VCaP (cell line): ENCODE measurements around the gene LDLRAD4.

Experiments
- H3K27ac ChIP-seq: fragments of 450-650 bp; 2 replicates; pipeline ENCODE4 v1.5.1; 2017
- CTCF ChIP-seq: fragments of 450-650 bp; conservative IDR thresholded peaks from 2 replicates; pipeline ENCODE4 v1.5.1; 2017; ENCODE audit warnings: mild to moderate bottlenecking, moderate library complexity

Gene LDLRAD4

GRCh38 chr18:13359210-13359609 is 140.7 kb downstream of the LDLRAD4 start:
- no peak for TF ChIP-seq CTCF
- H3K27ac ChIP-seq: no peak overlapping the region

- H3K27ac ChIP-seq: no peak overlapping the region
- no peak for TF ChIP-seq CTCF
These were observed 142.9 kb downstream of the LDLRAD4 start for GRCh38 chr18:13361431-13361830.

GRCh38 chr18:13362051-13362450 is 143.5 kb downstream of the LDLRAD4 start:
- no peak for TF ChIP-seq CTCF

GRCh38 chr18:13362607-13363006 is 144.0 kb downstream of the LDLRAD4 start:
- H3K27ac ChIP-seq: no peak overlapping the region
- no peak for TF ChIP-seq CTCF

More at GRCh38 chr18:13362051-13362450, 143.5 kb downstream of the LDLRAD4 start:
- no peak overlapping the region for H3K27ac ChIP-seq

- no peak overlapping the region for H3K27ac ChIP-seq
- TF ChIP-seq CTCF: no peak
These were observed 144.8 kb downstream of the LDLRAD4 start for GRCh38 chr18:13363359-13363758.

- no peak for TF ChIP-seq CTCF
- no peak overlapping the region for H3K27ac ChIP-seq
These were observed 146.2 kb downstream of the LDLRAD4 start for GRCh38 chr18:13364721-13365205.

- TF ChIP-seq CTCF: no peak
- no peak overlapping the region for H3K27ac ChIP-seq
These were observed 147.6 kb downstream of the LDLRAD4 start for GRCh38 chr18:13366131-13366530.
